ENCODE results near the gene DCLK2. TPM values are rescaled to one million over a fixed set of nuclear protein-coding genes. Genes with fewer than 3 reads are reported as not detected.

Gene DCLK2
- 7.9 to 10.4 TPM (median 8.5 TPM) in 5 replicates for total RNA-seq (2022; extraction: Qiagen RNA extraction; ENCODE audit: low read depth)

GRCh38 chr4:150078041-150078578, at the start of gene DCLK2:
TSS of gene DCLK2 (plus strand) at chr4:150078445. CDS start at chr4:150079028, 583 bp downstream.

Measured in A549 treated with RU486 at 1 μM for 4 hours (cell line).